Activated T-cell treated with anti-CD3 and anti-CD28 coated beads for 48 hours (primary cell): ENCODE results near the gene PHTF1.

Source experiments
- DNase-seq: peaks from one replicate; pipeline ENCODE4 v3.0.0-alpha.2; 2020; ENCODE audit warnings: low read depth

The PHTF1 gene

DNA sequence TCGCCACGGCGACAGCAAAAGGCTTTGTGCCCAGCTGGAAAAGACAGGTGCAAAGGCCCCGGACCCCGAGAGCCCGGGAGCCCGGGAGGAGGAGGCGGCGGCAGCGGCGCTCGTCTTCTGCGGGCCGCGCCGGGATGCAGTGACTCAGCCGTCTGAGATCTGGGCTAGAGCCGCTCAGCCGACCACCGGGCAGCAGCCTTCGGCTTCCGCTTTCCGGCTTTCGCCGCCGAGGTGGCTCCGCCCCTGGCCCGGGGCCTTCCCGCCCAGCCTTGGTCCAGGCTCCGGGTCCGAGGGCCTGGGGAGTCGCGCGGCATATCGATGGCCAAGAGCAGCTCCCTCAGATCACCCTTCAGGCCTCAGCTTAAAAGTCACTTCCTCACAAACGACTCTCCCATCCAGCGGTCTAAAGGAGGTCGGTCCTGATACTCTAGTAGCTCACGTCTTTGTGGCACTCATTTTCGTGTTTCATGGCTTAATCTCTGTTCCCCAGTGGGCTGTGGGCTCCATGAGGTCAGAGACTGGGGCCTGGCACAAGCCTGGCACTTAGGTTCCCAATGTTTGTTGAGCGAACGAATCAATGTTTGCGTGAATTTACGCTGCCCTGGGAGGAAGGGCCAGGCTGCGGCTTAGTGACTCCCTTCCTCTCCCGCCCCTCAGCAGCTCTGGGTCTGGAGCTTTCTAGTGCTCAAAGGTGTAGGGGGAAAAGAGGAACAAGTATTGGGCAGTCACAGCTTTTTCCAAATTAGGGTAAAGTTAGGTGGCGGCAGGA is at the start of gene PHTF1:
Gene PHTF1 (minus strand): TSS at position 154 of the 769 bp plus-strand sequence. CDS start 783 bp downstream, outside the sequence.
- DNase-seq = peak; percentile 59

DNA sequence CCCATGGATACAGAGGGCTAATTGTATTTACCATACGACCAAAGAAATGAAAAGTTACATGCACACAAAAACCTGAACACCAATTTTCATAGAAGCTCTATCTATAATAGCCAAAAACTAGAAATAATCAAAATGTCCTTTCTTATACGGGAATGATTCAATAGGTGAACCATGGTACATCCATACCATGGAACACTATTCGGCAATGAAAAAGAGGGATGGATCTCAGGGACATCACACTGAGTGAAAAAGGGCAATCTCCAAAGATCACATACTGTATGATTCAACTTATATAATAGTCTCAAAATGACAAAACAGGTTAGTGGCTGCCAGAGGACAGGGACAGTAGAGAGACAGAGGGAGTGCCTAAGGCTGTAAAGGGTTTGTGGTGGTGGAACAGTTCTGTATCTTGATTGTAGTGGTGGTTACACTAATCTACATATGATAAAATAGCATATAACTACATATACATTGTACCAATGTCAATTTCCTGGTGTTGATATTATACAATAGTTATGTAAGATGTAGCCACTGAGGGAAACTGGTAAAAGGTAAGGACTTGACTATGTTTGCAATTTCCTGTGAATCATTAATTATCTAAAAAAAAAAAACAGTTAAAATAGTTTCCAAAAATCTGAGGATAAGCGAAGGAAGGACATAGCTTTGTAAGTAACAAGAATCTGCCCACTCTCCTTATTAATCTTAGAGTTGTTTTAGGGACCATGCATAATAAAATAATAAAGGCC is 49.3 kb upstream of the PHTF1 start:
- no peak for DNase-seq

DNA sequence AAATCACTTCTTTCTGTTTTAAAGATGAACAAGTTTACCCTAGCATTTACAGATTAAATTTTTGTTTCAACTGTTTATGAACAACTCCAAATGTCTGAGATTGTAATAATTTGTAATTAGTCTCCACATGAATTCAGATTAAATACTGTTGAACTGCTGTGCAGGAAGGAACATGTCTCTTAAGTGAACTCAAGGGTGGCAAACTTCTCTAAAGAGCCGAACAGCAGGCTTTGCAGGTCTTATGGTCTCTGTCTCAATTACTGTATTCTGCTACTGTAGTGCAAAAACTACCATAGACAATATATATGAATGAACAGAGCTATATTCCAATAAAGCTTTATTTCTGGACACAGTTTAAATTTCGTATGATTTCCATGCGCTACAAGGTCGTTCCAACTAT is 46.4 kb upstream of the PHTF1 start:
- no peak for DNase-seq

DNA sequence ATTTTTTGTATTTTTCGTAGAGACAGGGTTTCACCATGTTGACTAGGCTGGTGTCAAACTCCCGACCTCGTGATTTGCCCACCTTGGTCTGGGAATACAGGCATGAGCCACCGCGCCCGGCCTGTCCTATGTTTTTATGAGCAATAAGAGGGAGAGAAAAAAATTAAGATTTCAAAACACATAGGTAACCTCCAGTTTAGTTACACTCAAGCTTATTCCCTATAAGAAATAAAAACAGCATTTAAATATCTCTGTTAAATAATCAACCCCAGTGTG is 45.9 kb upstream of the PHTF1 start:
- no peak for DNase-seq

DNA sequence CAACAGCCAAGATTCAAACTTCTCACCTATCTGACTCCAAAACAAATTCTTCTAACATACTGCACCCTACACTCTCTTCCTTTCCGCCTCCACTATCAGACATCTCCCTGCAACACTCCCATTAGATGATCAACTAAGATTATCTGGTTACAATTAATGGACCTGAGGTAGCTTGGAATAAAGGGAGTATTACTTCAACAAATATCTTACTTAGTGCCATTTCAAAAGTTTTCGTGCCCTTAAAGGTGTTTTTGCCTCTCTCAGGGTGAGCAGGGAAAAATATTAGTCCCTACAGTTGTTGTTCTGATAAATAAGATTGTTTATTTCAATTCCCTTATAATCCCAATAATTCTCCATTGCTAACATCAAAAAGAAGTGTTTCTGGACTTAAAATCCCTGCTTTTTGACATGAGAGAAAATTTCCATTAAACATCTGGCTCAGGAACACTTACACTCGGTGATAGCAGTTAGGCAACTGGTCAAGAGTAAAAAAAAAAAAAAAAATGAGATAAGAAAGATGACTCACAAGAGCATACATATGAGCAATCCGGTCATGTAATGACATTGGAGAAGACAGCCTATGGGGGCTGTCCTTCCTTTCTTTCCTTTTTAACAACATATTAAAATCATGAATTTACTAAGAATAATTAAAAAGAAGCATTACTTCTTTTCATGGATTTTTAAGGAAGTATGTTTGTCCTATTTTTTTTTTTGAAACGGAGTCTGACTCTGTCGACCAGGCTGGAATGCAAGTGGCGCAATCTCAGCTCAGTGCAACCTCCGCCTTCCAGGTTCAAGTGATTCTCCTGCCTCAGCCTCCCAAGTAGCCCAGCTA is 45.4 kb upstream of the PHTF1 start:
- no peak for DNase-seq

DNA sequence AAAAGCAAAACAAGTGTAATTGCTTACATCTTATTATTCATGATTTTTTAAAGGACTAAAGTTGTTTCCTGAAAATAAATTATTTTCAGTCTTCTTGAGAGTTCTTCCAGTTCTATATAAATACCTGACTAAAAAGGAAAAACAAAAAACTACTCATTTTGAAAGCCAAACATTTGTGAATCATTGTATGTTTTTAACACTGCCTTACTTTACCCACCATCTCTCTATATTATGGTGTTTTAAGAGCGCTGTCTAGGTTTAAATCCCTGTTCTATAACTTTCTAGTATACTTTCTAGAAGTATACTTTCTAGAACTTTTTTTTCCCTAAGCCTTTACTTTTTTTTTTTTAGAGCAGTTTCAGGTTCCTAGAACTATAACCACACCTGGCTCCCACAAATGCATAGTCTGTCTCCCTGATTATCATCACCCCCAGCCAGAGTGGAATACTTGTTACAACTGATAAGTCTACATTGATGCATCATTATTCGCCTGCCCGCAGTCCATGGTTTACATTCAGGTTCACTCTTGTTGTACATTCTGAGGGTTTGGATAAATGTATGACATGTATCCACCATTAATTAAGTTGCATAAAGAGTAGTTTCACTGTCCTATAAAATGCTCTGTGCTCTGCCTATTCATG is 43.2 kb upstream of the PHTF1 start:
- DNase-seq = no peak

DNA sequence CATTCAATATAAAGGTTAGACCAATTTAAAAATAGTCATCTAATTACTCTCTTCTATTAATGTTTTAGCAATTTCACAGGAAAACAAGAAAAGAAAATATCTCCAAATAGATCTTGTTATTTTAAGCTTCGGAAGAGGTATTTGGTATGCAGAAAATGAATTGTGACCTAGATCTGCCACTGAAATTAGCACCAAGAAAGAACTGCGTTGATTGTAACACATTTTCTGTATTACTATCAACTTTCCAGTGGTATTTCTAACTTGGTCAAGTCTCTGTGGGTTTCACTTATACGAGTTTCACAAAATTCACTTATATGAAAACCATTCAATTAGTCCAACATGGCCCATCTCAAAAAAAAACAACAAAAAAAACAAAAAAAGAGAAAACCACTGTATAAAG is 41.2 kb upstream of the PHTF1 start:
- DNase-seq = no peak

DNA sequence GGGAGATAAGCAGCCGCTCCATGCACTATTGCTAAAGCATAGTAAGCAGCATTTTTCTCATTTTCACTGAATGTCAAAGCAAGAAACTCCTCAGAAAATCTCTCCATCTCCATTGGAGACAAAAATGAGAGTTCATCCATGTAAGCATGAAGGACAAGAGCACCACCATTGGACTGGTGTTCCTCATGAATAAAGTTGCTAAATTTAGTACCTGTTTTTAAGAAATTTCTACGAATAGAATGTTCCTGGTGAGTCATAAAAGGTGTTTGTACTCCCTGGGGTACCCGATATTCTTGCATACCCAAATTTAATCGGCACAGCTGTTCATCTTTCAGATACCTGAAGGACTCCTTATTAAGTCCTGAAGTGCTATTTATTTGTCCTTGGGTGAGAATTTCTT is 38.2 kb upstream of the PHTF1 start:
- DNase-seq = no peak

DNA sequence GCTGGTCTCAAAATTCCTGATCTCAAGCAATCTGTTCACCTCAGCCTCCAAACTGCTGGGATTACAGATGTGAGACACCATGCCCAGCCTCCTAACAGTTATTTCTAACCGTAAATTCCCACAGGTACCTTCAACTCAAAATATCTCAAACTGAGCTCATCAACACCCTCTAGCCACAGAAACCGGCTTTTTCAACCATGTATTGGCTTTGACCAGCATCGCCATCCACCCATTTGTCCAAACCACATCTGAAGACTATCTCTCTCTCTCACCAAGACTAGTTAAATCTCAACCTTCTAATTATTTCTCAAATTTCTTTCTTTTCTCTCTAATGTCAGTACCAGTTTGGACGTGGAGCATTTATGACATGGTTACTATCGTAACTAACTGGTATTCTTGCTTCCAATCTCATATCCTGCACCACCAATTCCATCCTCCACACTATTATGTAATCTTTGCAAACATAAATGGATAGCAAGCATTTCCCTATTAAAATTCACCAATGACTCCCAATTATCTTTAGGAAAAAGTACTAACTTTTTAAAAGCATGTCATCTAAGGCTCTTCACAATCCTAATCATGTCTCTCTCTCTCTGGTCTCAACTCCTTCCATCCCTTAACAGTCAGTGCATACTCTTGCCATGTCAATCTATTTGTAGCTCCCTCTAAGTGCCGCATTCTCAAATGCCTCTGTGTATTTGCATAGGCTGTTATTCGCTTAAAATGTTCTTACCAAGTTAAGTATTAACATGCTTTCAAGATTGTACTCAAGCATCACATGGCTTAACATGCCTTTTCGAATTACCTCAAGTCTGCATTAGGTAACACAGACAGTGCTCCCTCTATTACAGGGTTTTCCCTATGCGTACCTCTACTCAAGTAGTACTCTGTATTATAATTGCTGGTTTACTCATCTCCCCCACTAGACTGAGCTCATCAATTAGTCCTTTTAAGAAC is 34.9 kb upstream of the PHTF1 start:
- DNase-seq = no peak

DNA sequence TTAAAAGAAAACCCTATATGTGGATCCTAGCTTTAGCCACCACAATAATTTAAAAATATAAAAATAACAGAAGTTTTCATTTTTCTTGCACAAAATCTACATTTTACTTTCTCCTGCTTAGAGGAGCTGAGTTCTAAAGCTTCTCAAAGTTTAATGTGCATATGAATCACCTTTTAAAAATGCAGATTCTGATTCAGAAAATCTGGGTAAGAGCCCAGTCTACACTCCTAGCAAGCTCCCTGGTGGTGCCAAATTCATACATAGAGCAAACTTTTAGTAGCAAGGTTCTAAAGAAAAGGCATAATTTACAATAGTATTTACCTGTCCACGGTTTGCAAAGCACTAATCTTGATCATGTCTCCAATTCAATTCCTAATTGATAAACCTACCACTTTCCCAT is 33.7 kb upstream of the PHTF1 start:
- DNase-seq = no peak

DNA sequence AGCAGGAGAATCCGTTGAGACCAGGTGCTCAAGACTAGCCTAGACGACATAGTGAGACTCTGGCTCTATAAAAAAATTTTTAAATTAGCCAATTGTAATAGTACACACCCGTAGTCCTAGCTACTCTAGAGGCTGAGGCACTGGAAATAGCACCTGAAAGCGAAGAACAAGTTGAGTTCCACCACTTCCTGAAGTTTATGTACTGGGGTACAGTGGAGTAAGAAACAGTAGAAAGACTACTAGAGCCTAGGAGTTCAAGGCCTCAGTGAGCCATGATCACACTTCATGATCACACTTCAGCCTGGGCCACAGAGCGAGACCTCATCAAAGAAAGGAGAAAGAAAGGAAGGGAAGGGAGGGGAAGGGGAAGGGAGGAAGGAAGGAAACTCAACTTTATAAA is 33.2 kb upstream of the PHTF1 start:
- no peak for DNase-seq

DNA sequence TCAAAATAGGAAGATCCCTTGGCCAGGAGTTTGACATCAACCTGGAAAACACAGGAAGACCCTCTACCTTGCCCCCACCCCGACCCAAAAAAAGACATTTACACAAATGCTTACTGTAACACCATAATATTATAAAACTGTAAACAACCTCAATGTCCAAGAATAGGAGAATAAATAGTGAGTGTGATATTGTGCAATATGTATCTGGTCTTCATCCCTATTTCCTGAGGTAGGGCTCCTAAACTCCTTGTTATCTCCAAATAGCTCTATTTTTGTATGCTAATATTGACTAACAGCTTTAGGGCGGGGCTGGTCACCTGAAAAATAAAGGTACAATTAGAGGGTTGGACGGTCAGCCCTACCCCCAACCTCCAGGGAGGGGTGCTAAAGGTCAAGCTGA is 29.5 kb upstream of the PHTF1 start:
- no peak for DNase-seq

DNA sequence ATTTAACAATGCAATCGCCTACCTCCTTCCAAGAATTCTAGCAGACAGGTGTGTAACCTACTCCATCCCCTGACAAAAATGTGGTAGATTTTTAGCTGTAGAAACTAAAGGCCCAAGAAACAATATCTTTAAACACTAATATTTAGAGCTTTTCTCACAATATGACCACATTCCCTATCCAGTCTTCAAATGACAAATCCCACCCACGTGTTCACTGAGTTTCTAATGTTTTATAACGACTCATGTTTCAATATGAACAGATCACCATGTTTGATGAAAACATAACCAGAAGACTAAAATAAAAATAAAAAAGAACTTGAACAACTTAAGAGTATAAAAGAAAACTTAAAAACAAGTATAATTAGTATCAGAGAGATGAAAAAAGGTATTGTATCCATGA is 28.4 kb upstream of the PHTF1 start:
- no peak for DNase-seq

DNA sequence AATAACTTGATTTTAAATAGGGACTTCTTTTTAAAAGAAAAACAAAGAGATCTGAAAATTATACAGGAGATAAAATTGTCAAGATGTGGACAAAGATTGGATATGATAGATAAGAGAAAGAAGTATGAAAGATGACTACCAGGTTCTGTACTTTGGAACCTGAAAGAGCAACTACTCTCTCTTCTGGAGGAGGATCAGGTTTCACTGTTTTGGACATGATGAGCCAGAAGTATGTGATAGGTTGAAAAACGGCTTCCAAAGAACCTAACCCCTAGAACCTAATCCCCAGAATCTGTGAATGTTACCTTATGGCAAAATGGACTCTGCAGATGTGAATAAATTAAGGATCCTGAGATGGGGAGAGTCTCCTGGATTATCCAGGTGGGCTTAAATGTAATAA is 26.8 kb upstream of the PHTF1 start:
- no peak for DNase-seq

DNA sequence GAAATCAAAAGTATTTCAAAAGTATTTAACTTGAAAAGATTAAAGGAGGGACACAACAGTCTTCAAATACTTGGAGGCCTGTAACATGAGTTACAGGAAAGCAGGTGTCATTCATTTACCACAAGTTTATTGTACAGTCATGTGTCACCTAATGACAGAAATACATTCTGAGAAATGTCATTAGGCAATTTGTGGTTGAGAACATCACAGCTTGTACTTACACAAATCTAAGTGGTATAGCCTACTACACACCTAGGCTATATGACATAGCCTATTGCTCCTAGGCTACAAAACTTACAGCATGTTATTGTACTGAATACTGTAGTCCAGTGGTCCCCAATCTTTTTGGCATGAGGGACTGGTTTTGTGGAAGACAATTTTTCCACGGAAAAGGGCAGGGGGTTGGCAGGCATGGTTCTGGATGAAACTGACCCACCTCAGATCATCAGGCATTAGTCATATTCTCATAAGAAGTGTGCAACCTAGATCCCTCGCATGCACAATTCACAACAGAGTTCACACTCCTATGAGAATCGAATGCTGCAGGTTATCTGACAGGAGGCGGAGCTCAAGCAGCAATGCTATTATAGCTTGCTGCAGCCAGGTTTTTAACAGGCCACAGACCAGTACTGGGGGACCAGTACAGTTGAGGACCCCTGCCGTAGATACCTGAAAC is 25.0 kb upstream of the PHTF1 start:
- DNase-seq = no peak

DNA sequence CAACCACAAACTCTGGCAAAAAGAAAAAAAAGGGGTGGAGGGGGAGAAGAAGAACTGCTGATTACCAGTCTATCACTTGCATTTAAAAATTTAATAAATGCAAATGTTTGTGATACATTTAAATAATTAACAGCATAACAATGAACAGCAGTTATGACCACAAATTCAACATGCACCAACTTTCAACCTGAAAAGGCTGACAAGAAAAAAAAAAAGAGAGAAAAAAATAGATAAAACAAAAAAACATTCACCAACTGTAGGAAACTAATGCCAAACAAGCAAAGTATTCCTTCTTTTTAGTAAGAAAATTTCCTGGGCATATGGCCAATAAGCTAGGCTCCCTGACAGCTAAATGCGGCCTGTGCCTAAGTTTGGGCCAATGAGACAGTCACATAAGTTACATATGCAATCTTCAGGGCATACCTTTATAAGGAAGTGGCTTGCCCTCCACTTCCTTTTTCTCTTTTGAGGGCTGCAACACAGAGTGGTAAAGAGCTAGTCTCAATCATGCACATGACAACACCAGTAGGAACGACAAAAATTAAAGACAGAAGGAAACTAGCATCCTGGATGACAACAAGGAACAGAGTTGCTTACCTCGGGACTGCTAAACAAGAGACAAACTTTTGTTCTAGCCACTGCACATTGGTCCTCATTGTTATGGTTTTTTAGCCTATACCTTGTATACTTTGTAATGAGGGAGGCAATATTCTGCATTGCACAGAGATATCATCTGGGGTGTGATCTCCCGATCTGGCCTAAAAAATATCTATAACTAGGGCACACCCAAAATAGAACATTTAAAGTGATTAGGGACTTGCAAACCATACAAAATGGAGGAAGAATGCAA is 24.2 kb upstream of the PHTF1 start:
- DNase-seq = no peak

DNA sequence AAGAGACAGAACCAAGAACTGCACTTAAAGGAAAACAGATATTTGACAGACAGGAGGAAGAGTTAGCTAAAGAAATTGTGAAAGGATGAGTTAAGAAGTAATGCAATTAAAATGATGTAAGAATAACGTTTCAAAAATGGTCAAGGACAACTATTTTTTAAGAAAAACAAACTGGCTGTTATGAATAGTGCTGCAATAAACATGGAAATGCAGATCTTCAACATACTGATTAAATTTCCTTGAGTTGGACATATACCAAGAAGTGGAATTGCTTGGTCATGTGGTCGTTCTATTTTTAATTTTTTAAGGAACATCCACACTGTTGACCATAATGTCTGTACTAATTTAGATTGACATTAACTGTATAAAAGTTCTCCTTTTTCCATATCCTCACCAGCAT is 23.1 kb upstream of the PHTF1 start:
- DNase-seq = no peak

DNA sequence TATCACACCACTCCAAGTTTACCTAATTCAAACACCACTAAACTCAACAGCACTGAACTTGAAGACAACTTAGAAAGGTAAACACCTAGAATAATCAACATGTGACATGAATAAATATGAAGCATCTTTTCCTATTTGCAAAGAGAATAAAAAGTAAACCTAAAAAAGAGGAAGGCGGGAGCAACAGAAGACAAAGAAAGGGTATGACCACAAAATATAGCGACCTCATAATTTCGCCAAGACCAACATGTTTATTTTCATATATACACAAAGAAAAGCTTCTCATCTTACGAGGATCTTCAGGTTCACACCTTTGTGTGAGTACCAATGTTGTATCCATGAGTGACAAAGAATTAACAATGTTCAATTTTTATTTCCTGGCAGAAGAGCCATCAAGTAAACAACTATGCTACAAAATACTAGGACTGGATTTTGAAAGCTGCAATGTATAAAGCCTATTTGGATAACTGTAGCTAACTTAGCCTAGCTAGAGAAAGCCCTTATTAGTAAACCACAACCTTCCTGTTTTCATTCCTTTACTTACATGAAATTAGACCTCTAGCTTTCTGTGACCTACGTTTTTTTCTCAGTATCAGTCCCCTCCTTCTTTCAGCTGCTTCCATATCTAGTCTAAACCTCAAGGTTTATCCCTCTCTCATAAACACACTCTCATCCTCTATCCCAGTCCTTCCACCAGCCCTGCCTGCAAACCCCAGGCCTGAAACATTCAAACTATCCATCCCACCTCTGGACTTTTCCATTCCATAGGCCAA is 21.3 kb upstream of the PHTF1 start:
- DNase-seq = no peak

DNA sequence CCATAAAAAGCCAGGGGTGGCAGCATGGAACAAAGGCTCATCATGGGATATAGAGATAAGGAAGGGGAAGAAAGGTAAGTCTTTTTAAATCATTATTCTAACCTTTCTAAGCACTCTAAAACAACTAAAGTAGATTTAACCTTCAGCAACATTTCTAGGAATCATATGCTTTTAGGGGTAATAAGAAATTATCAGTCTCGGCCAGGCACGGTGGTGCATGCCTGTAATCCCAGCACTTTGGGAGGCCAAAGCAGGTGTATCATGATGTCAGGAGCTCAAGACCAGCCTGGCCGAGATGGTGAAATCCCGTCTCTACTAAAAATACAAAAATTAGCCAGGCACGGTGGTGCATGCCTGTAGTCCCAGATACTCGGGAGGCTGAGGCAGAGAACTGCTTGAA is 20.3 kb upstream of the PHTF1 start:
- DNase-seq = no peak
